Activated naive CD8-positive, alpha-beta T cell treated with anti-CD3 and anti-CD28 coated beads, Interleukin-2, amount 10 ng/mL, durations not matched to agents 7 days and 5 days (primary cell): ENCODE data around the gene GNAQ. TPM values are rescaled to one million over a fixed set of nuclear protein-coding genes. Genes with fewer than 3 reads are reported as not detected.

ENCODE experiments used
- ATAC-seq: fragments of 150-1000 bp; cut with Tn5 transposase; one replicate; pipeline ENCODE4 v1.10.0; 2021; ENCODE audit warnings: low read depth, moderate library complexity
- POLR2A ChIA-PET: fragments of 350-600 bp; sonication (Branson Sonifier 250); formaldehyde crosslinking; loops from one replicate; lab custom pipeline; 2021; ENCODE audit warnings: antibody characterized with exemption; lab: Charles Lee
- DNase-seq: peaks from one replicate; pipeline ENCODE4 v3.0.0; 2021
- H3K27ac Mint-ChIP-seq: one replicate; pipeline ENCODE4 v1.8.0; 2022; ENCODE audit warnings: mild to moderate bottlenecking, mixed read lengths
- H3K27me3 Mint-ChIP-seq: one replicate; pipeline ENCODE4 v1.8.0; 2022; ENCODE audit warnings: mild to moderate bottlenecking, moderate library complexity, mixed read lengths
- H3K36me3 Mint-ChIP-seq: one replicate; pipeline ENCODE4 v1.8.0; 2021; ENCODE audit warnings: mild to moderate bottlenecking, mixed read lengths
- H3K4me1 Mint-ChIP-seq: one replicate; pipeline ENCODE4 v1.8.0; 2021; ENCODE audit warnings: mixed read lengths
- H3K4me3 Mint-ChIP-seq: one replicate; pipeline ENCODE4 v1.8.0; 2022; ENCODE audit warnings: mild to moderate bottlenecking, moderate library complexity, mixed read lengths
- H3K9me3 Mint-ChIP-seq: one replicate; pipeline ENCODE4 v1.8.0; 2021; ENCODE audit warnings: mixed read lengths
- total RNA-seq, 2 experiments: library from RNA; stranded (reverse); gene quantifications; one replicate each; pipeline ENCODE4 v1.2.3, GENCODE V29; 2021

Gene GNAQ
- total RNA-seq, 2 experiments from 2014 or later = 25.5 to 30.4 TPM

- Mint-ChIP-seq H3K4me3 (no peak overlapping the region), H3K9me3 (no peaks in the 10 kb centered on the region), H3K27me3 (no peaks in the 10 kb centered on the region), H3K36me3 (peaks cover 25% of the 10 kb centered on the region), H3K4me1 (peaks cover 12% of the 10 kb centered on the region), H3K27ac (no peak overlapping the region)
- ATAC-seq (no peak), DNase-seq (no peak)
- POLR2A ChIA-PET = interaction anchor here (1.0 kb wide), 1 partner anchor 9 kb away, joined by 4 read pairs; no protein-coding TSS in a partner anchor
These were observed 214.8 kb downstream of the GNAQ start for GRCh38 chr9:77816641-77817341.

- Mint-ChIP-seq H3K27ac (no peak overlapping the region), H3K36me3 (peaks cover 25% of the 10 kb centered on the region), H3K4me1 (peaks cover 9% of the 10 kb centered on the region), H3K27me3 (no peaks in the 10 kb centered on the region), H3K9me3 (no peaks in the 10 kb centered on the region), H3K4me3 (no peak overlapping the region)
- DNase-seq (no peak), ATAC-seq (no peak)
- POLR2A ChIA-PET = no interaction called here
These were observed 216.4 kb downstream of the GNAQ start for GRCh38 chr9:77815260-77815659.

GRCh38 chr9:77811832-77812231, 219.8 kb downstream of the GNAQ start:
- DNase-seq (no peak), ATAC-seq (no peak)
- Mint-ChIP-seq H3K27ac (no peak overlapping the region), H3K4me1 (peaks cover 13% of the 10 kb centered on the region), H3K9me3 (peaks cover 1% of the 10 kb centered on the region), H3K36me3 (peaks cover 33% of the 10 kb centered on the region), H3K27me3 (no peaks in the 10 kb centered on the region), H3K4me3 (no peak overlapping the region)
- POLR2A ChIA-PET = no interaction called here

GRCh38 chr9:77810637-77811119, 220.9 kb downstream of the GNAQ start:
- Mint-ChIP-seq H3K4me1 (peaks cover 14% of the 10 kb centered on the region), H3K27me3 (no peaks in the 10 kb centered on the region), H3K36me3 (peaks cover 38% of the 10 kb centered on the region), H3K4me3 (no peak overlapping the region), H3K27ac (no peak overlapping the region), H3K9me3 (peaks cover 1% of the 10 kb centered on the region)
- POLR2A ChIA-PET = no interaction called here
- DNase-seq (no peak), ATAC-seq (no peak)

GRCh38 chr9:77810047-77810446, 221.6 kb downstream of the GNAQ start:
- peaks cover 36% of the 10 kb centered on the region for H3K36me3 Mint-ChIP-seq
- no peak for ATAC-seq

GRCh38 chr9:77809552-77809951, 222.1 kb downstream of the GNAQ start:
- Mint-ChIP-seq H3K27me3 (no peaks in the 10 kb centered on the region), H3K4me3 (no peak overlapping the region), H3K27ac (no peak overlapping the region), H3K9me3 (peaks cover 1% of the 10 kb centered on the region), H3K36me3 (peaks cover 36% of the 10 kb centered on the region), H3K4me1 (peaks cover 14% of the 10 kb centered on the region)
- POLR2A ChIA-PET = no interaction called here
- DNase-seq (no peak), ATAC-seq (no peak)

More at GRCh38 chr9:77810047-77810446, 221.6 kb downstream of the GNAQ start:
- Mint-ChIP-seq H3K4me1 (peaks cover 14% of the 10 kb centered on the region), H3K27ac (no peak overlapping the region), H3K9me3 (peaks cover 1% of the 10 kb centered on the region), H3K4me3 (no peak overlapping the region), H3K27me3 (no peaks in the 10 kb centered on the region)
- POLR2A ChIA-PET = no interaction called here
- DNase-seq = no peak

- DNase-seq (no peak), ATAC-seq (no peak)
- Mint-ChIP-seq H3K36me3 (peaks cover 31% of the 10 kb centered on the region), H3K4me3 (no peak overlapping the region), H3K27ac (no peak overlapping the region), H3K27me3 (no peaks in the 10 kb centered on the region), H3K4me1 (peaks cover 14% of the 10 kb centered on the region), H3K9me3 (peaks cover 1% of the 10 kb centered on the region)
- POLR2A ChIA-PET = no interaction called here
These were observed 222.9 kb downstream of the GNAQ start for GRCh38 chr9:77808751-77809081.

GRCh38 chr9:77807846-77808750, 223.5 kb downstream of the GNAQ start:
- Mint-ChIP-seq H3K4me1 (peaks cover 14% of the 10 kb centered on the region), H3K9me3 (peaks cover 1% of the 10 kb centered on the region), H3K4me3 (no peak overlapping the region), H3K27ac (peak overlapping the region; percentile 60), H3K27me3 (no peaks in the 10 kb centered on the region), H3K36me3 (peaks cover 31% of the 10 kb centered on the region)
- ATAC-seq (no peak), DNase-seq (no peak)
- POLR2A ChIA-PET = no interaction called here

GRCh38 chr9:77807281-77807683, 224.3 kb downstream of the GNAQ start:
- Mint-ChIP-seq H3K9me3 (peaks cover 1% of the 10 kb centered on the region), H3K4me1 (peaks cover 14% of the 10 kb centered on the region), H3K36me3 (peaks cover 31% of the 10 kb centered on the region), H3K4me3 (no peak overlapping the region), H3K27me3 (no peaks in the 10 kb centered on the region), H3K27ac (no peak overlapping the region)
- ATAC-seq = no peak
- no peak for DNase-seq
- POLR2A ChIA-PET = no interaction called here

- DNase-seq = no peak
- H3K4me1 Mint-ChIP-seq = peaks cover 14% of the 10 kb centered on the region
- no peak overlapping the region for H3K27ac Mint-ChIP-seq
- POLR2A ChIA-PET = no interaction called here
- H3K9me3 Mint-ChIP-seq = peaks cover 1% of the 10 kb centered on the region
- ATAC-seq = no peak
- H3K4me3 Mint-ChIP-seq = no peak overlapping the region
- no peaks in the 10 kb centered on the region for H3K27me3 Mint-ChIP-seq
- peaks cover 34% of the 10 kb centered on the region for H3K36me3 Mint-ChIP-seq
These were observed 224.9 kb downstream of the GNAQ start for GRCh38 chr9:77806741-77807140.

GRCh38 chr9:77805810-77806209, 225.8 kb downstream of the GNAQ start:
- Mint-ChIP-seq H3K4me1 (peaks cover 14% of the 10 kb centered on the region), H3K36me3 (peaks cover 34% of the 10 kb centered on the region), H3K4me3 (no peak overlapping the region), H3K27ac (no peak overlapping the region), H3K9me3 (peaks cover 1% of the 10 kb centered on the region), H3K27me3 (no peaks in the 10 kb centered on the region)
- DNase-seq = no peak
- ATAC-seq = no peak
- POLR2A ChIA-PET = no interaction called here

- Mint-ChIP-seq H3K27me3 (no peaks in the 10 kb centered on the region), H3K36me3 (peaks cover 23% of the 10 kb centered on the region), H3K4me3 (no peak overlapping the region), H3K27ac (no peak overlapping the region), H3K9me3 (no peaks in the 10 kb centered on the region), H3K4me1 (peaks cover 11% of the 10 kb centered on the region)
- no peak for ATAC-seq
- POLR2A ChIA-PET = no interaction called here
- DNase-seq = no peak
These were observed 228.2 kb downstream of the GNAQ start for GRCh38 chr9:77803423-77803822.

GRCh38 chr9:77802515-77803293, 228.9 kb downstream of the GNAQ start:
- DNase-seq (no peak), ATAC-seq (no peak)
- H3K4me3 Mint-ChIP-seq = no peak overlapping the region
- peaks cover 19% of the 10 kb centered on the region for H3K36me3 Mint-ChIP-seq
- H3K9me3 Mint-ChIP-seq = no peaks in the 10 kb centered on the region
- POLR2A ChIA-PET = no interaction called here
- no peaks in the 10 kb centered on the region for H3K27me3 Mint-ChIP-seq
- no peak overlapping the region for H3K27ac Mint-ChIP-seq
- H3K4me1 Mint-ChIP-seq = peaks cover 4% of the 10 kb centered on the region
